B cell (primary cell): Measurements from ENCODE around the gene RNF152. TPM values are rescaled to one million over a fixed set of nuclear protein-coding genes. Genes with fewer than 3 reads are reported as not detected.

Source experiments
- ATAC-seq: fragments of 200-7000 bp; cut with Tn5 transposase; one replicate; pipeline ENCODE4 v1.10.0; 2021; ENCODE audit warnings: low read depth, mild to moderate bottlenecking, moderate number of reproducible peaks, moderate library complexity
- CTCF ChIA-PET: fragments of 350-600 bp; sonication (Branson Sonifier 250); formaldehyde crosslinking; loops from one replicate; lab custom pipeline; 2021; ENCODE audit warnings: antibody characterized with exemption, inconsistent platforms; lab: Charles Lee
- POLR2A ChIA-PET: fragments of 350-600 bp; sonication (Branson Sonifier 250); formaldehyde crosslinking; loops from one replicate; lab custom pipeline; 2021; ENCODE audit warnings: antibody characterized with exemption; lab: Charles Lee
- DNase-seq: peaks from one replicate; pipeline ENCODE4 v3.0.0; 2013
- H2AFZ ChIP-seq: 2 replicates; pipeline ENCODE4 v1.6.1; 2012; ENCODE audit warnings: mild to moderate bottlenecking, low read depth, low read length; ENCODE audit not compliant: insufficient read depth, poor library complexity, severe bottlenecking
- H3K27ac ChIP-seq, 2 donors: 1 replicate in 1 of 2; 2 replicates in 1 of 2; pipeline ENCODE4 v1.5.1; 2012 to 2013; ENCODE audit warnings: low read length in 2 of 2, mild to moderate bottlenecking in 2 of 2, moderate library complexity in 1 of 2
- H3K27me3 ChIP-seq, 4 experiments: fragments of 200-600 bp in 1 of 4; sonication (generic) in 1 of 4; replicated peaks in 1 of 4; 1 replicate in 2 of 4; 2 replicates in 2 of 4; pipeline versions ENCODE4 v1.6.1 to v1.7.0; 2013 to 2016; ENCODE audit warnings: low read length in 3 of 4, mild to moderate bottlenecking in 2 of 4, mixed read lengths in 1 of 4, moderate library complexity in 1 of 4; ENCODE audit not compliant: insufficient read depth in 4 of 4, control insufficient read depth in 3 of 4; ENCODE audit errors: control extremely low read depth in 1 of 4
- H3K36me3 ChIP-seq, 2 experiments: replicated peaks in 1 of 2; 1 replicate in 1 of 2; 2 replicates in 1 of 2; pipeline versions ENCODE4 v1.6.1 to v1.7.1; 2013; ENCODE audit warnings: low read length in 1 of 2; ENCODE audit not compliant: insufficient read depth in 2 of 2, control insufficient read depth in 1 of 2; ENCODE audit errors: control extremely low read depth in 1 of 2, extremely low read depth in 1 of 2
- H3K4me1 ChIP-seq, 2 donors: fragments of 200-600 bp in 1 of 2; sonication (generic) in 1 of 2; 1 replicate in 1 of 2; 2 replicates in 1 of 2; pipeline versions ENCODE4 v1.5.1 to v1.6.1; 2013 to 2017; ENCODE audit warnings: low read length in 2 of 2; ENCODE audit not compliant: control insufficient read depth in 2 of 2, insufficient read depth in 2 of 2
- H3K4me2 ChIP-seq: replicated peaks from 2 replicates; pipeline ENCODE3; 2012; ENCODE audit warnings: mild to moderate bottlenecking, low read depth, low read length; ENCODE audit not compliant: poor library complexity, severe bottlenecking
- H3K4me3 ChIP-seq, 5 experiments: fragments of 200-600 bp in 1 of 5; sonication (generic) in 1 of 5; 1 replicate in 3 of 5; 2 replicates in 2 of 5; pipeline versions ENCODE4 v1.5.1 to v1.7.0; 2011 to 2016; ENCODE audit warnings: low read length in 4 of 5, mild to moderate bottlenecking in 4 of 5, low read depth in 2 of 5, control low read depth in 1 of 5, moderate library complexity in 1 of 5; ENCODE audit not compliant: insufficient read depth in 1 of 5; ENCODE audit errors: control extremely low read depth in 1 of 5, extremely low read depth in 1 of 5
- H3K79me2 ChIP-seq: fragments of 200-600 bp; sonication (generic); one replicate; pipeline ENCODE4 v1.6.0; 2016; ENCODE audit warnings: low read length; ENCODE audit not compliant: control insufficient read depth, insufficient read depth
- H3K9ac ChIP-seq: fragments of 200-600 bp; sonication (generic); 2 replicates; pipeline ENCODE4 v1.6.1; 2017; ENCODE audit warnings: mild to moderate bottlenecking, low read length, moderate library complexity
- H3K9me3 ChIP-seq, 3 donors: one replicate each; pipeline versions ENCODE4 v1.6.1 to v1.7.1; 2013; ENCODE audit warnings: low read length in 2 of 3; ENCODE audit not compliant: control insufficient read depth in 2 of 3, insufficient read depth in 1 of 3; ENCODE audit errors: control extremely low read depth in 1 of 3
- H4K20me1 ChIP-seq: 2 replicates; pipeline ENCODE4 v1.6.0; 2012; ENCODE audit warnings: mild to moderate bottlenecking, low read length; ENCODE audit not compliant: insufficient read depth, control insufficient read depth, poor library complexity, severe bottlenecking
- H3K27ac Mint-ChIP-seq: one replicate; pipeline ENCODE4 v1.8.0; 2021; ENCODE audit warnings: mixed read lengths
- H3K27me3 Mint-ChIP-seq: one replicate; pipeline ENCODE4 v1.8.0; 2021; ENCODE audit warnings: mixed read lengths
- H3K4me1 Mint-ChIP-seq: one replicate; pipeline ENCODE4 v1.8.0; 2021; ENCODE audit warnings: mixed read lengths
- H3K4me3 Mint-ChIP-seq: one replicate; pipeline ENCODE4 v1.8.0; 2021; ENCODE audit warnings: mixed read lengths
- H3K9me3 Mint-ChIP-seq: one replicate; pipeline ENCODE4 v1.8.0; 2022; ENCODE audit warnings: mixed read lengths; ENCODE audit not compliant: insufficient read depth
- EZH2 ChIP-seq: IDR thresholded peaks from 2 replicates; pipeline ENCODE4 v1.6.1; 2012; ENCODE audit warnings: borderline replicate concordance, low read depth, mild to moderate bottlenecking, moderate library complexity, low read length; ENCODE audit not compliant: insufficient read depth, poor library complexity, severe bottlenecking
- WGBS: methylation state at CpG from one replicate; pipeline ENCODE4 v1.1.5; 2013; ENCODE audit warnings: missing lambda C conversion rate; ENCODE audit not compliant: insufficient coverage; 5-methylcytosine and 5-hydroxymethylcytosine counted together
- intact Hi-C: fragments of 100-400 bp; cut with micrococcal nuclease; formaldehyde crosslinking; loops from one replicate; pipeline ENCODE4 v1.10.0; 2022
- polyA plus RNA-seq: library from polyadenylated mRNA; depleted of rRNA; stranded (reverse); fragments of >200 nt; gene quantifications from 2 replicates; pipeline ENCODE4 v1.2.3, GENCODE V29; 2012
- total RNA-seq, 2 donors: library from RNA; stranded (reverse); fragments of 120-200 nt in 1 of 2; gene quantifications; 1 replicate in 1 of 2; 2 replicates in 1 of 2; pipeline versions ENCODE4 v1.2.3 to v1.2.4, GENCODE V29; 2013 to 2022
- TF ChIP-seq, protein P1 (sequence below): fragments of 200-600 bp; IDR thresholded peaks from one replicate; pipeline ENCODE4 v1.8.0; 2022; ENCODE audit warnings: antibody characterized with exemption, mild to moderate bottlenecking

RNF152 gene
- total and polyA plus RNA-seq, 2 donors (not counting 1 experiment from before 2014, with no cell fraction given), result 0.49 TPM; not detected in 1

DNA sequence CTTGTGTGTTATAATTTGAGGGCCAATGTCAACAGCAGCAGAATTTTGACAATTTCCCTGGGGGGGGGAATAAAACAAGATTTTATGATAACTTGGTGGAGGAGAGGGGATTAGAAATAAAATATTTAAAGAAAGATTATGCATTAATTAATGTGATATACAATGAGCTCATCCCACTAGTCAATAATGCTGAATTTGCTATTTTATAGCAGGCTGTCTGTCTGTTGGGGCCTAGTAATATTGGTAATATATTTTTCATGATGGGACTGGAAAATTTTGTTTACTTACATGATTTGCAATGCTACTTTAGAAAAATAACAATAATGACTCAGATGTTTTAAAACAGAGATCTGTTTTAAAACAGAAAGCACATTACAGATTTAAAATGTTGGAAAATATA is 118.0 kb downstream of the RNF152 start:
- H3K27ac ChIP-seq, result no peak overlapping the region
- H3K4me1 Mint-ChIP-seq, result no peaks in the 10 kb centered on the region
- DNase-seq (no peak), ATAC-seq (no peak)
- H3K27ac Mint-ChIP-seq, result no peak overlapping the region
- H3K9ac ChIP-seq, result no peak overlapping the region
- peaks cover 5% of the 10 kb centered on the region for H3K9me3 Mint-ChIP-seq
- no peak overlapping the region for H3K4me2 ChIP-seq
- H3K4me3 Mint-ChIP-seq, result no peak overlapping the region
- ChIA-PET POLR2A (no interaction called here), CTCF (no interaction called here)
- H3K9me3 ChIP-seq, result peaks cover 2 to 8% (median 3%) of the 10 kb centered on the region in 3 donors
- no peaks in the 10 kb centered on the region for H3K27me3 ChIP-seq
- no peak overlapping the region for H3K4me3 ChIP-seq
- H4K20me1 ChIP-seq, result no peaks in the 10 kb centered on the region
- intact Hi-C loops, result no loop called here
- TF ChIP-seq, protein P1, sequence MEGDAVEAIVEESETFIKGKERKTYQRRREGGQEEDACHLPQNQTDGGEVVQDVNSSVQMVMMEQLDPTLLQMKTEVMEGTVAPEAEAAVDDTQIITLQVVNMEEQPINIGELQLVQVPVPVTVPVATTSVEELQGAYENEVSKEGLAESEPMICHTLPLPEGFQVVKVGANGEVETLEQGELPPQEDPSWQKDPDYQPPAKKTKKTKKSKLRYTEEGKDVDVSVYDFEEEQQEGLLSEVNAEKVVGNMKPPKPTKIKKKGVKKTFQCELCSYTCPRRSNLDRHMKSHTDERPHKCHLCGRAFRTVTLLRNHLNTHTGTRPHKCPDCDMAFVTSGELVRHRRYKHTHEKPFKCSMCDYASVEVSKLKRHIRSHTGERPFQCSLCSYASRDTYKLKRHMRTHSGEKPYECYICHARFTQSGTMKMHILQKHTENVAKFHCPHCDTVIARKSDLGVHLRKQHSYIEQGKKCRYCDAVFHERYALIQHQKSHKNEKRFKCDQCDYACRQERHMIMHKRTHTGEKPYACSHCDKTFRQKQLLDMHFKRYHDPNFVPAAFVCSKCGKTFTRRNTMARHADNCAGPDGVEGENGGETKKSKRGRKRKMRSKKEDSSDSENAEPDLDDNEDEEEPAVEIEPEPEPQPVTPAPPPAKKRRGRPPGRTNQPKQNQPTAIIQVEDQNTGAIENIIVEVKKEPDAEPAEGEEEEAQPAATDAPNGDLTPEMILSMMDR, result no peak
- no peak for TF ChIP-seq EZH2
- no peak overlapping the region for H2AFZ ChIP-seq
- no peaks in the 10 kb centered on the region for H3K36me3 ChIP-seq
- H3K79me2 ChIP-seq, result no peaks in the 10 kb centered on the region
- no peaks in the 10 kb centered on the region for H3K4me1 ChIP-seq
- no peaks in the 10 kb centered on the region for H3K27me3 Mint-ChIP-seq

DNA sequence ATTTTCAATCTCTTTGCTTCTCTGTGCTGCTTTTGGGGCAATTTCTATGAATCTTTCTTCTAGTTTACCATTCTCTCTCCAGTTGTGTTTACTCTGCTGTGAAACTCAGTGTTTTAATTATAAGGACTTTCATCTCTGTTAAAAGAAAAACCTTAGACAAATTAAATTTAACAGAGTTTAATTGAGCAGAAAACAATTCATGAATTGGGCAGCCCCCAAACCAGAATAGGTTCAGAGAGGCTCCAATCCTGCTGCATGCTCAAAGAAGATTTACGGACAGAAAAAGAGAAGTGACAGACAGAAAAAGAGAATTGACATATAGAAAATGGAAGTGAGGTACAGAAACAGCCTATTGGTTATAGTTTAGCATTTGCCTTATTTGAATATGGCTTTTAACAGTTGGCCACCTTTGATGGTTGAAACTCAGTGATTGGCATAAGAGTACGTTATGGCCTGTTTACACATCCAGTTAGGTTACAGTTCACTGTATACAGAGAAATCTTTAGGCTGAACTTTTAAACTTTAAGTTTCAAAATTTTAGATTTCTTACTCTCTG is 120.4 kb downstream of the RNF152 start:
- Histone ChIP-seq H3K4me1 (no peaks in the 10 kb centered on the region), H2AFZ (no peak overlapping the region), H4K20me1 (no peaks in the 10 kb centered on the region), H3K9me3 (peaks cover 2 to 5% (median 3%) of the 10 kb centered on the region in 3 donors), H3K4me2 (no peak overlapping the region), H3K79me2 (no peaks in the 10 kb centered on the region), H3K36me3 (no peaks in the 10 kb centered on the region), H3K4me3 (no peak overlapping the region), H3K9ac (no peak overlapping the region), H3K27ac (no peak overlapping the region), H3K27me3 (no peaks in the 10 kb centered on the region)
- Mint-ChIP-seq H3K4me1 (no peaks in the 10 kb centered on the region), H3K4me3 (no peak overlapping the region), H3K27me3 (no peaks in the 10 kb centered on the region), H3K9me3 (peaks cover 5% of the 10 kb centered on the region), H3K27ac (no peak overlapping the region)
- CTCF ChIA-PET, result no interaction called here
- 75% methylated on average over 1 of the region's 2 CpGs for WGBS
- DNase-seq (no peak), ATAC-seq (no peak)
- TF ChIP-seq EZH2, result no peak
- TF ChIP-seq, protein P1, result no peak
- intact Hi-C loops, result no loop called here
- POLR2A ChIA-PET, result no interaction called here
